Measurements from ENCODE around the gene RETN.
A peak's percentile ranks its signal among the peaks of the same experiment; 100 is the strongest.
"Not testable (repeated sequence)": the region's sequence is repeated elsewhere in the genome, so short reads cannot be mapped to it uniquely, and the experiment has no call there.

The RETN gene

GRCh38 chr19:7639863-7640348 lies 28.9 kb upstream of the RETN start:
- H3K4me1 ChIP-seq (ENCODE audit: control extremely low read depth in 1 of 4, control insufficient read depth in 4 of 4, insufficient read depth in 4 of 4, low read length in 3 of 4): peaks cover 0 to 22% (median 21%) of the 10 kb centered on the region in 4 experiments
- CTCF ChIA-PET: no interaction called here
- H3K9me3 ChIP-seq (ENCODE audit: control extremely low read depth in 1 of 5, control insufficient read depth in 4 of 5, insufficient read depth in 2 of 5, low read depth in 1 of 5, low read length in 4 of 5): no peaks in the 10 kb centered on the region
- peaks cover 0 to 36% (median 17%) of the 10 kb centered on the region in 4 experiments for H3K36me3 ChIP-seq (ENCODE audit: control insufficient read depth in 4 of 4, insufficient read depth in 4 of 4, low read length in 3 of 4)
- 98% methylated on average over 11 of the region's 13 CpGs for WGBS (ENCODE audit: insufficient coverage)
- no peaks in the 10 kb centered on the region for H3K27me3 ChIP-seq (replicated peaks in 2 of 5; ENCODE audit: control insufficient read depth in 4 of 5, insufficient read depth in 5 of 5, low read length in 4 of 5)
- H3K4me3 ChIP-seq (ENCODE audit: control insufficient read depth in 1 of 7, extremely low read depth in 1 of 7, insufficient read depth in 4 of 7, low read depth in 2 of 7, low read length in 6 of 7): no peak overlapping the region
- no peak overlapping the region for H3K27ac ChIP-seq (ENCODE audit: insufficient read depth in 1 of 2, low read depth in 1 of 2, low read length in 2 of 2, poor library complexity in 1 of 2, severe bottlenecking in 2 of 2)
- POLR2A ChIA-PET: no interaction called here
- DNase-seq: peak in 1 of 3 donors; percentile 32

DNA sequence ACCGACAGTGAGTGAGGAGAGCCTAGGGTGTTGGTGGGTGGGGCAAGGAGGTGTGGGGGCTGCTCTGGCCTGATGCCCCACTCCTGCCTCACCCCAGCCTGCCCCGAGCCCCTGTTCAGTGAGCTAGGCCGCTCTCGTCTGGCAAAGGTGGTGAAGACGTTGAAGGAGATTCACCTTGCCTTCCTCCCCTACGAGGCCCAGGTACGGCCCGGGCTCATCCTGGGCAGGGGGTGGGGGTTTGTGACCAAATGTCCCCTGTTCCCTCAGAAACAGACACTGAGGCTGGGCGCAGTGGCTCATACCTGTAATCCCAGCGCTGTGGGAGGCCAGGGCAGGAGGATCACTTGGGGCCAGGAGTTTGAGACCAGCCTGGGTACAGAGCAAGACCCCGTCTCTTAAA lies 28.0 kb upstream of the RETN start:
- Histone ChIP-seq H3K27ac (ENCODE audit: insufficient read depth in 1 of 2, low read depth in 1 of 2, low read length in 2 of 2, poor library complexity in 1 of 2, severe bottlenecking in 2 of 2) (no peak overlapping the region), H3K4me1 (ENCODE audit: control extremely low read depth in 1 of 4, control insufficient read depth in 4 of 4, insufficient read depth in 4 of 4, low read length in 3 of 4) (peaks cover 0 to 28% (median 20%) of the 10 kb centered on the region in 4 experiments), H3K36me3 (ENCODE audit: control insufficient read depth in 4 of 4, insufficient read depth in 4 of 4, low read length in 3 of 4) (peaks cover 0 to 40% (median 18%) of the 10 kb centered on the region in 4 experiments), H3K27me3 (replicated peaks in 2 of 5; ENCODE audit: control insufficient read depth in 4 of 5, insufficient read depth in 5 of 5, low read length in 4 of 5) (no peaks in the 10 kb centered on the region), H3K9me3 (ENCODE audit: control extremely low read depth in 1 of 5, control insufficient read depth in 4 of 5, insufficient read depth in 2 of 5, low read depth in 1 of 5, low read length in 4 of 5) (no peaks in the 10 kb centered on the region), H3K4me3 (ENCODE audit: control insufficient read depth in 1 of 7, extremely low read depth in 1 of 7, insufficient read depth in 4 of 7, low read depth in 2 of 7, low read length in 6 of 7) (no peak overlapping the region)
- CTCF ChIA-PET: interaction anchor here (1.1 to 1.8 kb wide), 3 partner anchors 10 to 40 kb away, joined by 3 to 7 read pairs (median 3); partner anchors contain the start of gene TRAPPC5
- POLR2A ChIA-PET: interaction anchor here (0.5 to 1.1 kb wide), 2 partner anchors 9 to 11 kb away, joined by 3 to 5 read pairs; partner anchors contain the start of genes PET100 and XAB2
- no peak for DNase-seq
- 95% methylated on average over 10 of the region's 11 CpGs for WGBS (ENCODE audit: insufficient coverage)

DNA sequence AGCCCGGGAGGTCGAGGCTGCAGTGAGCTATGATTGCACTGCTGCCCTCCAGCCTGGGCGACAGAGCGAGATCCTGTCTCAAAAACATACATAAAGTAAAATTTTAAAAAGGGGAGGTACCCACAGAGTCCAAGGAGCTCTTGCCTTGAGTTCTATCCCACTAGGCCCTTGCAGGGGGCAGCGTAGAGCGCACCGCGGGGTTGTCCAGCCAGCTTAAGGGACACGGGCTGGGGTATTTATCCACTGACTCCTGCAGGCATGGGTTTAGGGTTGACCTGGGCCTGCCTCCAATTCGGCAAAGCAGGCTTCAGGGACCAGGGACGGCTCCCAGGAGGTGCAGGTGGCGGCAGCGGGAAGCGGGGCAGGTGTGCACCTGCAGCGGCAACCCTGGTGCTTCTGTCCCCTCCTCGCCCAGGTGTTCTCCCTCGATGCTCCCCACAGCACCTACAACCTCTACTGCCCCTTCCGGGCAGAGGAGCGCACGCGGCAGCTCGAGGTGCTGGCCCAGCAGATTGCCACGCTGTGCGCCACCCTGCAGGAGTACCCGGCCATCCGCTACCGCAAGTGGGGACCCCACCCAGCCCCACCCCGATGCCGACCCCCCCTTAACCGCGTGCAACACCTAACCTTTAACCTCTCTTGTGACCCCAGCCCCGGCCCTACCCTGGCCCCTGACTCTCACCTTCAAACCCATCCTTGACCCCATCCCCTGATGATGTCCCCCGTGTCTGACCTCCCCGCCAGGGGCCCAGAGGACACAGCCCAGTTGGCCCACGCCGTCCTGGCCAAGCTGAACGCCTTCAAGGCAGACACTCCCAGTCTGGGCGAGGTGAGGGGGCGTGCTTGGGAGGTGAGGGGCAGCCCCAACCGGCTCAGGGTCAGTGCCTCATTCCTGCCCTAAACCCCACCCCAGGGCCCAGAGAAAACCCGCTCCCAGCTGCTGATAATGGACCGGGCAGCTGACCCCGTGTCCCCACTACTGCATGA lies 27.3 kb upstream of the RETN start:
- DNase-seq: no peak
- Histone ChIP-seq H3K9me3 (ENCODE audit: control extremely low read depth in 1 of 5, control insufficient read depth in 4 of 5, insufficient read depth in 2 of 5, low read depth in 1 of 5, low read length in 4 of 5) (no peaks in the 10 kb centered on the region), H3K4me3 (ENCODE audit: control insufficient read depth in 1 of 7, extremely low read depth in 1 of 7, insufficient read depth in 4 of 7, low read depth in 2 of 7, low read length in 6 of 7) (no peak overlapping the region), H3K36me3 (ENCODE audit: control insufficient read depth in 4 of 4, insufficient read depth in 4 of 4, low read length in 3 of 4) (peaks cover 0 to 46% (median 22%) of the 10 kb centered on the region in 4 experiments), H3K27ac (ENCODE audit: insufficient read depth in 1 of 2, low read depth in 1 of 2, low read length in 2 of 2, poor library complexity in 1 of 2, severe bottlenecking in 2 of 2) (no peak overlapping the region), H3K27me3 (replicated peaks in 2 of 5; ENCODE audit: control insufficient read depth in 4 of 5, insufficient read depth in 5 of 5, low read length in 4 of 5) (no peaks in the 10 kb centered on the region), H3K4me1 (ENCODE audit: control extremely low read depth in 1 of 4, control insufficient read depth in 4 of 4, insufficient read depth in 4 of 4, low read length in 3 of 4) (peaks cover 0 to 27% (median 13%) of the 10 kb centered on the region in 4 experiments)
- WGBS (ENCODE audit: insufficient coverage): 97% methylated on average over 42 of the region's 43 CpGs
- ChIA-PET CTCF (interaction anchor here (1.1 to 1.8 kb wide), 3 partner anchors 10 to 39 kb away, joined by 3 to 7 read pairs (median 3); partner anchors contain the start of gene TRAPPC5), POLR2A (interaction anchor here (0.5 to 1.1 kb wide), 3 partner anchors 8 to 241 kb away, joined by 3 to 5 read pairs (median 5); partner anchors contain the start of genes PET100 and XAB2)

GRCh38 chr19:7642295-7643030 lies 26.4 kb upstream of the RETN start:
- no peak overlapping the region for H3K4me3 ChIP-seq (ENCODE audit: control insufficient read depth in 1 of 7, extremely low read depth in 1 of 7, insufficient read depth in 4 of 7, low read depth in 2 of 7, low read length in 6 of 7)
- H3K9me3 ChIP-seq (ENCODE audit: control extremely low read depth in 1 of 5, control insufficient read depth in 4 of 5, insufficient read depth in 2 of 5, low read depth in 1 of 5, low read length in 4 of 5): no peaks in the 10 kb centered on the region
- peaks cover 0 to 47% (median 26%) of the 10 kb centered on the region in 4 experiments for H3K36me3 ChIP-seq (ENCODE audit: control insufficient read depth in 4 of 4, insufficient read depth in 4 of 4, low read length in 3 of 4)
- H3K27ac ChIP-seq (ENCODE audit: insufficient read depth in 1 of 2, low read depth in 1 of 2, low read length in 2 of 2, poor library complexity in 1 of 2, severe bottlenecking in 2 of 2): no peak overlapping the region
- POLR2A ChIA-PET: no interaction called here
- CTCF ChIA-PET: interaction anchor here (1.8 kb wide), 1 partner anchor 9 kb away, joined by 7 read pairs; no protein-coding TSS in a partner anchor
- WGBS (ENCODE audit: insufficient coverage): 99% methylated on average over 22 of the region's 27 CpGs
- peaks cover 0 to 23% (median 9%) of the 10 kb centered on the region in 4 experiments for H3K4me1 ChIP-seq (ENCODE audit: control extremely low read depth in 1 of 4, control insufficient read depth in 4 of 4, insufficient read depth in 4 of 4, low read length in 3 of 4)
- DNase-seq: no peak
- no peaks in the 10 kb centered on the region for H3K27me3 ChIP-seq (replicated peaks in 2 of 5; ENCODE audit: control insufficient read depth in 4 of 5, insufficient read depth in 5 of 5, low read length in 4 of 5)

DNA sequence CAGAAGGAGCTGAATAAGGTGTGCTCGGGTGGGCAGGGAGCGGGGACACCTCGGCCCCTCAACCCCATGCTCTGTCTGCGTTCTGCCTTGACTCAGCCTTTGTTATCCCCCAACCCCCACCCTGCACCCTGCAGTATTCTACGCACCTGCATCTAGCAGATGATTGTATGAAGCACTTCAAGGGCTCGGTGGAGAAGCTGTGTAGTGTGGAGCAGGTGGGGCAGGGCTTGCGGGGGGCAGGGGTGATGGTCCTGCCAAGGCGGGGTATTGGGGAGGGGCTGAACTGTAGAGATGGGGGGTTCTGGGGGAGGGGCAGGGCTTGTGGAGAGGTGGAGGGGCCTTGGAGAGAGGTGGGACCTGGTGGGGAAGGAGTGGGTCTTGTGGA lies 25.8 kb upstream of the RETN start:
- no peak for DNase-seq
- no peaks in the 10 kb centered on the region for H3K27me3 ChIP-seq (replicated peaks in 2 of 5; ENCODE audit: control insufficient read depth in 4 of 5, insufficient read depth in 5 of 5, low read length in 4 of 5)
- peaks cover 0 to 17% (median 3%) of the 10 kb centered on the region in 4 experiments for H3K4me1 ChIP-seq (ENCODE audit: control extremely low read depth in 1 of 4, control insufficient read depth in 4 of 4, insufficient read depth in 4 of 4, low read length in 3 of 4)
- WGBS (ENCODE audit: insufficient coverage): 96% methylated on average over 4 of the region's 8 CpGs
- no peak overlapping the region for H3K27ac ChIP-seq (ENCODE audit: insufficient read depth in 1 of 2, low read depth in 1 of 2, low read length in 2 of 2, poor library complexity in 1 of 2, severe bottlenecking in 2 of 2)
- peaks cover 0 to 49% (median 27%) of the 10 kb centered on the region in 4 experiments for H3K36me3 ChIP-seq (ENCODE audit: control insufficient read depth in 4 of 4, insufficient read depth in 4 of 4, low read length in 3 of 4)
- no peaks in the 10 kb centered on the region for H3K9me3 ChIP-seq (ENCODE audit: control extremely low read depth in 1 of 5, control insufficient read depth in 4 of 5, insufficient read depth in 2 of 5, low read depth in 1 of 5, low read length in 4 of 5)
- H3K4me3 ChIP-seq (ENCODE audit: control insufficient read depth in 1 of 7, extremely low read depth in 1 of 7, insufficient read depth in 4 of 7, low read depth in 2 of 7, low read length in 6 of 7): no peak overlapping the region
- POLR2A ChIA-PET: no interaction called here
- CTCF ChIA-PET: no interaction called here

DNA sequence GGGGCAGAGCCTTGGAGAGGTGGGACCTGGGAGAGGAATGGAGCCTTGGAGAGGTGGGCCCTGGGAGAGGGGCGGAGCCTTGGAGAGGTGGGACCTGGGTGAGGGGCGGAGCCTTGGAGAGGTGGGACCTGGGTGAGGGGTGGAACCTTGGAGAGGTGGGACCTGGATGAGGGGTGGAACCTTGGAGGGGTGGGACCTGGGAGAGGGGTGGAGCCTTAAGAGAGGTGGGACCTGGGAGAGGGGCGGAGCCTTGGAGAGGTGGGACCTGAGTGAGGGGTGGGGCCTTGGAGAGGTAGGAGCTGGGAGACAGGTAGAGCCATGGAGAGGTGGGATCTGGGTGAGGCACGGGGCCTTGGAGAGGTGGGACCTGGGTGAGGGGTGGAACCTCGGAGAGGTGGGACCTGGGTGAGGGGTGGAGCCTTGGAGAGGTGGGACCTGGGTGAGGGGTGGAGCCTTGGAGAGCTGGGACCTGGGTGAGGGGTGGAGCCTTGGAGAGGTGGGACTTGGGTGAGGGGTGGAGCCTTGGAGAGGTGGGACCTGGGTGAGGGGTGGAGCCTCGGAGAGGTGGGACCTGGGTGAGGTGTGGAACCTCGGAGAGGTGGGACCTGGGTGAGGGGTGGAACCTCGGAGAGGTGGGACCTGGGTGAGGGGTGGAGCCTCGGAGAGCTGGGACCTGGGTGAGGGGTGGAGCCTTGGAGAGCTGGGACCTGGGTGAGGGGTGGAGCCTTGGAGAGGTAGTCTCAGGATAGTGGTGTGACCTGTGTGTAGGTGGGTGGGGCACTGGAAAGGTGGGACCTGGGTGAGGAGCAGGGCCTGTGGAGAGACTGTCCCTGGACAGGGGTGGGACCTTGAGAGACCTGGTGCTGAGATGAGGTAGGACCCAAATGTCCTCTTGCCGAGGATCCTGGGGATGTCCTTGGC lies 25.0 kb upstream of the RETN start:
- peak; percentile 48 to 50 (median 49) for DNase-seq
- CTCF ChIA-PET; H3K9me3 ChIP-seq (ENCODE audit: control extremely low read depth in 1 of 5, control insufficient read depth in 4 of 5, insufficient read depth in 2 of 5, low read depth in 1 of 5, low read length in 4 of 5); H3K27ac ChIP-seq (ENCODE audit: insufficient read depth in 1 of 2, low read depth in 1 of 2, low read length in 2 of 2, poor library complexity in 1 of 2, severe bottlenecking in 2 of 2); H3K4me3 ChIP-seq (ENCODE audit: control insufficient read depth in 1 of 7, extremely low read depth in 1 of 7, insufficient read depth in 4 of 7, low read depth in 2 of 7, low read length in 6 of 7); H3K27me3 ChIP-seq (replicated peaks in 2 of 5; ENCODE audit: control insufficient read depth in 4 of 5, insufficient read depth in 5 of 5, low read length in 4 of 5): not testable (repeated sequence)
- H3K36me3 ChIP-seq (ENCODE audit: control insufficient read depth in 4 of 4, insufficient read depth in 4 of 4, low read length in 3 of 4): peaks cover 0 to 49% (median 26%) of the 10 kb centered on the region in 4 experiments
- H3K4me1 ChIP-seq (ENCODE audit: control extremely low read depth in 1 of 4, control insufficient read depth in 4 of 4, insufficient read depth in 4 of 4, low read length in 3 of 4): peaks cover 0 to 16% (median 2%) of the 10 kb centered on the region in 4 experiments
- 83% methylated on average over 7 of the region's 10 CpGs for WGBS (ENCODE audit: insufficient coverage)
- POLR2A ChIA-PET: interaction anchor here (0.6 kb wide), 1 partner anchor 9 kb away, joined by 3 read pairs; no protein-coding TSS in a partner anchor

Measured in common myeloid progenitor, CD34-positive (primary cell).